ENCODE results near the gene GATA1.
A peak's percentile ranks its signal among the peaks of the same experiment; 100 is the strongest.

The GATA1 gene

GRCh38 chrX:48761674-48762471 is 24.5 kb upstream of the GATA1 start, which contains the start of gene GLOD5:
Gene GLOD5 (plus strand): TSS chrX:48761747. CDS start chrX:48761791, 44 bp downstream.
- Histone ChIP-seq H3K18ac (ENCODE audit: low read length) (no peak within 1 kb of the TSS), H4K8ac (ENCODE audit: low read depth, low read length) (no peak within 1 kb of the TSS), H2BK5ac (ENCODE audit: low read length) (no peak within 1 kb of the TSS), H2BK15ac (ENCODE audit: low read length) (no peak within 1 kb of the TSS), H3K14ac (ENCODE audit: low read length) (no peak within 1 kb of the TSS), H2AFZ (ENCODE audit: low read length) (peak within 1 kb of the TSS; percentile 82), H4K91ac (ENCODE audit: low read depth, low read length, poor library complexity) (no peak within 1 kb of the TSS), H3K4me2 (ENCODE audit: insufficient read depth, low read length, poor library complexity, severe bottlenecking) (no peak within 1 kb of the TSS), H3K9ac (ENCODE audit: low read depth, low read length, poor library complexity) (no peak within 1 kb of the TSS), H3K36me3 (replicated peaks in 1 of 2; ENCODE audit: control insufficient read depth in 2 of 2, insufficient read depth in 2 of 2, low read length in 2 of 2) (no peaks in the 10 kb centered on the region), H3K9me3 (replicated peaks in 1 of 2; ENCODE audit: control insufficient read depth in 2 of 2, insufficient read depth in 1 of 2, low read depth in 1 of 2, low read length in 2 of 2) (no peaks in the 10 kb centered on the region), H3K4me3 (ENCODE audit: low read length in 2 of 2) (no peak within 1 kb of the TSS), H3K4ac (ENCODE audit: low read length) (no peak within 1 kb of the TSS), H2AK5ac (ENCODE audit: low read depth, low read length) (no peak within 1 kb of the TSS), H3K4me1 (ENCODE audit: control insufficient read depth in 2 of 2, insufficient read depth in 1 of 2, low read depth in 1 of 2, low read length in 2 of 2) (no peaks in the 10 kb centered on the region), H3K27me3 (ENCODE audit: control insufficient read depth in 3 of 3, insufficient read depth in 3 of 3, low read depth in 1 of 3, low read length in 3 of 3) (peaks cover 0 to 17% (median 0%) of the 10 kb centered on the region in 3 experiments), H2BK120ac (ENCODE audit: low read depth, low read length) (no peak within 1 kb of the TSS), H3K79me1 (ENCODE audit: low read depth, low read length) (no peaks in the 10 kb centered on the region), H3K23ac (ENCODE audit: low read depth, low read length, poor library complexity) (no peak within 1 kb of the TSS), H2BK12ac (ENCODE audit: low read length) (no peak within 1 kb of the TSS), H3K27ac (replicated peaks; ENCODE audit: low read length) (no peak within 1 kb of the TSS)
- no CpG with 5 or more reads among the region's 12 CpGs for WGBS, 2 donors (ENCODE audit: extremely low coverage in 2 of 2, insufficient read length in 2 of 2, insufficient replicate concordance in 1 of 2)
- DNase-seq (ENCODE audit: low spot score), result no peak

GRCh38 chrX:48769230-48769629 is 17.2 kb upstream of the GATA1 start:
- Histone ChIP-seq H3K4me1 (ENCODE audit: control insufficient read depth in 2 of 2, insufficient read depth in 1 of 2, low read depth in 1 of 2, low read length in 2 of 2) (no peaks in the 10 kb centered on the region), H2BK12ac (ENCODE audit: low read length) (no peak overlapping the region), H3K14ac (ENCODE audit: low read length) (no peak overlapping the region), H4K91ac (ENCODE audit: low read depth, low read length, poor library complexity) (no peak overlapping the region), H3K9ac (ENCODE audit: low read depth, low read length, poor library complexity) (no peak overlapping the region), H3K27ac (replicated peaks; ENCODE audit: low read length) (no peak overlapping the region), H3K9me3 (replicated peaks in 1 of 2; ENCODE audit: control insufficient read depth in 2 of 2, insufficient read depth in 1 of 2, low read depth in 1 of 2, low read length in 2 of 2) (no peaks in the 10 kb centered on the region), H2BK5ac (ENCODE audit: low read length) (no peak overlapping the region), H3K27me3 (ENCODE audit: control insufficient read depth in 3 of 3, insufficient read depth in 3 of 3, low read depth in 1 of 3, low read length in 3 of 3) (no peaks in the 10 kb centered on the region), H3K18ac (ENCODE audit: low read length) (no peak overlapping the region), H4K8ac (ENCODE audit: low read depth, low read length) (no peak overlapping the region), H3K4me3 (ENCODE audit: low read length in 2 of 2) (no peak overlapping the region), H2AK5ac (ENCODE audit: low read depth, low read length) (no peak overlapping the region), H3K79me1 (ENCODE audit: low read depth, low read length) (no peaks in the 10 kb centered on the region), H3K36me3 (replicated peaks in 1 of 2; ENCODE audit: control insufficient read depth in 2 of 2, insufficient read depth in 2 of 2, low read length in 2 of 2) (no peaks in the 10 kb centered on the region), H2BK15ac (ENCODE audit: low read length) (no peak overlapping the region), H2BK120ac (ENCODE audit: low read depth, low read length) (no peak overlapping the region), H2AFZ (ENCODE audit: low read length) (no peak overlapping the region), H3K4ac (ENCODE audit: low read length) (no peak overlapping the region), H3K4me2 (ENCODE audit: insufficient read depth, low read length, poor library complexity, severe bottlenecking) (no peak overlapping the region), H3K23ac (ENCODE audit: low read depth, low read length, poor library complexity) (no peak overlapping the region)
- no peak for DNase-seq (ENCODE audit: low spot score)
- no CpG with 5 or more reads among the region's 6 CpGs for WGBS, 2 donors (ENCODE audit: extremely low coverage in 2 of 2, insufficient read length in 2 of 2, insufficient replicate concordance in 1 of 2)

GRCh38 chrX:48770296-48770695 is 16.1 kb upstream of the GATA1 start:
- H3K18ac ChIP-seq (ENCODE audit: low read length), result no peak overlapping the region
- H3K14ac ChIP-seq (ENCODE audit: low read length), result no peak overlapping the region
- no peaks in the 10 kb centered on the region for H3K9me3 ChIP-seq (replicated peaks in 1 of 2; ENCODE audit: control insufficient read depth in 2 of 2, insufficient read depth in 1 of 2, low read depth in 1 of 2, low read length in 2 of 2)
- no peaks in the 10 kb centered on the region for H3K36me3 ChIP-seq (replicated peaks in 1 of 2; ENCODE audit: control insufficient read depth in 2 of 2, insufficient read depth in 2 of 2, low read length in 2 of 2)
- H2AFZ ChIP-seq (ENCODE audit: low read length), result no peak overlapping the region
- H3K27me3 ChIP-seq (ENCODE audit: control insufficient read depth in 3 of 3, insufficient read depth in 3 of 3, low read depth in 1 of 3, low read length in 3 of 3), result no peaks in the 10 kb centered on the region
- H4K91ac ChIP-seq (ENCODE audit: low read depth, low read length, poor library complexity), result no peak overlapping the region
- DNase-seq (ENCODE audit: low spot score), result no peak
- H3K4ac ChIP-seq (ENCODE audit: low read length), result no peak overlapping the region
- H2AK5ac ChIP-seq (ENCODE audit: low read depth, low read length), result no peak overlapping the region
- H4K8ac ChIP-seq (ENCODE audit: low read depth, low read length), result no peak overlapping the region
- H2BK5ac ChIP-seq (ENCODE audit: low read length), result no peak overlapping the region
- no peak overlapping the region for H2BK120ac ChIP-seq (ENCODE audit: low read depth, low read length)
- no peaks in the 10 kb centered on the region for H3K4me1 ChIP-seq (ENCODE audit: control insufficient read depth in 2 of 2, insufficient read depth in 1 of 2, low read depth in 1 of 2, low read length in 2 of 2)
- no peak overlapping the region for H3K27ac ChIP-seq (replicated peaks; ENCODE audit: low read length)
- H3K9ac ChIP-seq (ENCODE audit: low read depth, low read length, poor library complexity), result no peak overlapping the region
- H3K4me2 ChIP-seq (ENCODE audit: insufficient read depth, low read length, poor library complexity, severe bottlenecking), result no peak overlapping the region
- no peak overlapping the region for H2BK15ac ChIP-seq (ENCODE audit: low read length)
- no CpG with 5 or more reads among the region's 6 CpGs for WGBS, 2 donors (ENCODE audit: extremely low coverage in 2 of 2, insufficient read length in 2 of 2, insufficient replicate concordance in 1 of 2)
- no peak overlapping the region for H3K4me3 ChIP-seq (ENCODE audit: low read length in 2 of 2)
- no peak overlapping the region for H3K23ac ChIP-seq (ENCODE audit: low read depth, low read length, poor library complexity)
- H3K79me1 ChIP-seq (ENCODE audit: low read depth, low read length), result no peaks in the 10 kb centered on the region
- H2BK12ac ChIP-seq (ENCODE audit: low read length), result no peak overlapping the region

- Histone ChIP-seq H4K8ac (ENCODE audit: low read depth, low read length) (no peak overlapping the region), H3K4ac (ENCODE audit: low read length) (no peak overlapping the region), H3K9me3 (replicated peaks in 1 of 2; ENCODE audit: control insufficient read depth in 2 of 2, insufficient read depth in 1 of 2, low read depth in 1 of 2, low read length in 2 of 2) (no peaks in the 10 kb centered on the region), H2BK120ac (ENCODE audit: low read depth, low read length) (no peak overlapping the region), H3K23ac (ENCODE audit: low read depth, low read length, poor library complexity) (no peak overlapping the region), H3K27ac (replicated peaks; ENCODE audit: low read length) (no peak overlapping the region), H3K36me3 (replicated peaks in 1 of 2; ENCODE audit: control insufficient read depth in 2 of 2, insufficient read depth in 2 of 2, low read length in 2 of 2) (no peaks in the 10 kb centered on the region), H3K14ac (ENCODE audit: low read length) (no peak overlapping the region), H2AFZ (ENCODE audit: low read length) (no peak overlapping the region), H2AK5ac (ENCODE audit: low read depth, low read length) (no peak overlapping the region), H4K91ac (ENCODE audit: low read depth, low read length, poor library complexity) (no peak overlapping the region), H2BK15ac (ENCODE audit: low read length) (no peak overlapping the region), H3K79me1 (ENCODE audit: low read depth, low read length) (no peaks in the 10 kb centered on the region), H3K4me3 (ENCODE audit: low read length in 2 of 2) (no peak overlapping the region), H2BK12ac (ENCODE audit: low read length) (no peak overlapping the region), H3K27me3 (ENCODE audit: control insufficient read depth in 3 of 3, insufficient read depth in 3 of 3, low read depth in 1 of 3, low read length in 3 of 3) (no peaks in the 10 kb centered on the region), H3K18ac (ENCODE audit: low read length) (no peak overlapping the region), H3K4me1 (ENCODE audit: control insufficient read depth in 2 of 2, insufficient read depth in 1 of 2, low read depth in 1 of 2, low read length in 2 of 2) (no peaks in the 10 kb centered on the region), H3K9ac (ENCODE audit: low read depth, low read length, poor library complexity) (no peak overlapping the region), H3K4me2 (ENCODE audit: insufficient read depth, low read length, poor library complexity, severe bottlenecking) (no peak overlapping the region), H2BK5ac (ENCODE audit: low read length) (no peak overlapping the region)
- no peak for DNase-seq (ENCODE audit: low spot score)
- no CpG with 5 or more reads among the region's 6 CpGs for WGBS, 2 donors (ENCODE audit: extremely low coverage in 2 of 2, insufficient read length in 2 of 2, insufficient replicate concordance in 1 of 2)
Observed at GRCh38 chrX:48772602-48773001, 13.8 kb upstream of the GATA1 start.

Data from neuronal stem cell (in vitro differentiated cells).